Activated CD8-positive, alpha-beta T cell treated with anti-CD3 and anti-CD28 coated beads, Interleukin-2, amount 10 ng/mL, durations not matched to agents 7 days and 5 days (primary cell): Measurements from ENCODE around the gene SERTAD2. TPM values are rescaled to one million over a fixed set of nuclear protein-coding genes. Genes with fewer than 3 reads are reported as not detected.

Experiments used
- ATAC-seq: fragments of 150-1000 bp; cut with Tn5 transposase; one replicate; pipeline ENCODE4 v1.10.0; 2021; ENCODE audit warnings: moderate library complexity
- CTCF ChIA-PET: fragments of 350-600 bp; sonication (Branson Sonifier 250); formaldehyde crosslinking; loops from one replicate; lab custom pipeline; 2021; ENCODE audit warnings: antibody characterized with exemption; lab: Charles Lee
- POLR2A ChIA-PET: fragments of 350-600 bp; sonication (Branson Sonifier 250); formaldehyde crosslinking; loops from one replicate; lab custom pipeline; 2021; ENCODE audit warnings: antibody characterized with exemption; lab: Charles Lee
- DNase-seq: peaks from one replicate; pipeline ENCODE4 v3.0.0-alpha.2; 2020
- H3K27ac Mint-ChIP-seq: one replicate; pipeline ENCODE4 v1.8.0; 2021; ENCODE audit warnings: mild to moderate bottlenecking, mixed read lengths
- H3K27me3 Mint-ChIP-seq: one replicate; pipeline ENCODE4 v1.8.0; 2021; ENCODE audit warnings: low read depth, mixed read lengths
- H3K36me3 Mint-ChIP-seq: one replicate; pipeline ENCODE4 v1.8.0; 2021; ENCODE audit warnings: low read depth, mixed read lengths
- H3K4me1 Mint-ChIP-seq: one replicate; pipeline ENCODE4 v1.8.0; 2021; ENCODE audit warnings: low read depth, mixed read lengths
- H3K4me3 Mint-ChIP-seq: one replicate; pipeline ENCODE4 v1.8.0; 2021; ENCODE audit warnings: mild to moderate bottlenecking, mixed read lengths
- H3K9me3 Mint-ChIP-seq: one replicate; pipeline ENCODE4 v1.8.0; 2022; ENCODE audit warnings: mixed read lengths; ENCODE audit not compliant: insufficient read depth
- total RNA-seq, 2 experiments: library from RNA; stranded (reverse); gene quantifications; one replicate each; pipeline ENCODE4 v1.2.3, GENCODE V29; 2021

Gene SERTAD2
- total RNA-seq, 2 experiments from 2014 or later, result 21.4 to 21.8 TPM

DNA sequence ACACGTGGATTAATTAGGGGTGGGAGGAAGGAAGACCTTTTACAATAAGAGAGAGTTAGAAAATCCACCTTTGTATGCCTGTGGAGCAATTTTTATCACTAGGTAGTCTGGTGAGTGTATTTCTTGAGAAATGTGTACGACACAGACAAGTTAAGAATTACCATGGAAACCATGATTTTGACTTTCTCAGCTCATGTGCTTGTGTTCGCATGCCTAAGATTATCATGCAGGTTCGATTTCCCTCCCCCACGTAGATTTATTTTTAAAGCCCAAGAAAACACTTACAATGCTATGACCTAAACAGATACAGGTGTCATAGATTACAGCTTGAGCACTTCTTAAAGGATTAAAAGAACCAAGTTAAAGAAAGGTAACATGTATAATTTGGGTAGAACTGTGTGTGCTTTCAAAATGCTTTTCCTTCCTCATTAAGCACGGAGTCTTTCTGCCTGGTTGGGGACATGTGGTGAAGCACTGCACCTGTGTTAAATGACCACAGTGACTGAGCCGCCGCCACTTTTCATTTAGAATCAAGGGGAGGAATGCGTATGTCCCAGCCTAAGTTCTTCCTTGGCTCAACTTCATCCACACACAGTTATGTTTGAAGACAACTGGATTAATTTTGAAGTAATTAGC is 16.6 kb downstream of the SERTAD2 start:
- ChIA-PET CTCF (interaction anchor here (0.7 to 3.1 kb wide), 10 partner anchors 9 to 307 kb away, joined by 3 to 25 read pairs (median 3); partner anchors contain the start of genes AFTPH and SERTAD2), POLR2A (interaction anchor here (0.6 to 2.4 kb wide), 5 partner anchors 8 to 183 kb away, joined by 3 to 9 read pairs (median 4); partner anchors contain the start of genes AFTPH and SERTAD2)
- peak; percentile 60 for ATAC-seq
- H3K27me3 Mint-ChIP-seq, result no peaks in the 10 kb centered on the region
- H3K27ac Mint-ChIP-seq, result peak overlapping the region; percentile 90
- H3K9me3 Mint-ChIP-seq, result no peaks in the 10 kb centered on the region
- peaks cover 66% of the 10 kb centered on the region for H3K4me1 Mint-ChIP-seq
- H3K4me3 Mint-ChIP-seq, result peak overlapping the region; percentile 41
- no peak for DNase-seq
- peaks cover 38% of the 10 kb centered on the region for H3K36me3 Mint-ChIP-seq

DNA sequence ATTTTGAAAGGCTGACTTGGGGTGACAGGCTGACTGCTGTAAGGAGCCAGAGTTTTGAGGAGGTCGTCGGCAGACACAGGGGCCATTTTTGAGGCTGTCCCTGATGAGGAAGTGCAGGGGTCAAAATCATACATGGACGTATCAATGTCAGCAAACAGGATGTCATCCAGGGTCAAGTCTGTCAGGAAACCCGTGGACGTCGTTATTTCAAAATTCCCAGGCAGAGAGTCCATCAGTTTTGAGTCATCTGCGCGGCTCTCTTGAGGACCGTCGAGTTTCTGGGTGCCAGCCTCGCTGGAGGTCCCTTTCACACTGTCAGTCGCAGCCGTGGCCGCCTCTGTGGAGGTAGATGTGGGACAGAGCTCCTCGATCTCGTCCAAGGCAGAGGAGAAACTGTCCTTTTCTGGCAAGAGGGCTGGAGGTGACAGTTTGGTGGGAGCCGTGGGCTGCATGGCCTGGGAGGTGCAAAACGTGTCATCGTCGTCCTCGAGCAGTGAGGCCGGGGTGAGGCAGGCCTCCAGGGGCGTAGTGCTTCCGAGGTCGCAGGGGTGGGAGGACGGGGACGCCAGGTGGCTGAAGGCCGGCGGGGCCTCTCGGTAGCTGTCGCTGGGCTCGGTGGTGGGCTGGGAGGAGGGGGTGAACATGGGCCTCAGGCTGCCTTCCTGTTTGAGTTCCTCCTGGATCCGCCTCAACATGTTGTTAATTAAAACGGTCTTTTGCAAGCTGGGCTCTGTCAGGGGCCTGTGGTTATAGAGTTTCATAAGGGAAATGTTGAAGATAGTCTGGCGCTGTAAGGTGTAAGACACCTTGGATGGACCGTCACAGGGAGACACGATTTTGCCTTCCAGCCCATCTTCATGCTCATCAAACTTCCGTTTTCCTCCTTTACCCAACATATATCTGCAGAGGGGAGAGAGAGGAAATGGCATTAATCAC is 17.5 kb downstream of the SERTAD2 start:
- Mint-ChIP-seq H3K27me3 (no peaks in the 10 kb centered on the region), H3K36me3 (peaks cover 37% of the 10 kb centered on the region), H3K9me3 (no peaks in the 10 kb centered on the region), H3K4me1 (peaks cover 57% of the 10 kb centered on the region), H3K4me3 (peak overlapping the region; percentile 41), H3K27ac (peak overlapping the region; percentile 90)
- CTCF ChIA-PET, result interaction anchor here (0.9 to 3.1 kb wide), 9 partner anchors 9 to 232 kb away, joined by 3 to 25 read pairs (median 3); partner anchors contain the start of genes AFTPH and SERTAD2
- peak; percentile 69 for ATAC-seq
- DNase-seq, result peak; percentile 49
- POLR2A ChIA-PET, result interaction anchor here (0.7 to 2.4 kb wide), 5 partner anchors 11 to 184 kb away, joined by 3 to 9 read pairs (median 3); partner anchors contain the start of genes AFTPH and SERTAD2

DNA sequence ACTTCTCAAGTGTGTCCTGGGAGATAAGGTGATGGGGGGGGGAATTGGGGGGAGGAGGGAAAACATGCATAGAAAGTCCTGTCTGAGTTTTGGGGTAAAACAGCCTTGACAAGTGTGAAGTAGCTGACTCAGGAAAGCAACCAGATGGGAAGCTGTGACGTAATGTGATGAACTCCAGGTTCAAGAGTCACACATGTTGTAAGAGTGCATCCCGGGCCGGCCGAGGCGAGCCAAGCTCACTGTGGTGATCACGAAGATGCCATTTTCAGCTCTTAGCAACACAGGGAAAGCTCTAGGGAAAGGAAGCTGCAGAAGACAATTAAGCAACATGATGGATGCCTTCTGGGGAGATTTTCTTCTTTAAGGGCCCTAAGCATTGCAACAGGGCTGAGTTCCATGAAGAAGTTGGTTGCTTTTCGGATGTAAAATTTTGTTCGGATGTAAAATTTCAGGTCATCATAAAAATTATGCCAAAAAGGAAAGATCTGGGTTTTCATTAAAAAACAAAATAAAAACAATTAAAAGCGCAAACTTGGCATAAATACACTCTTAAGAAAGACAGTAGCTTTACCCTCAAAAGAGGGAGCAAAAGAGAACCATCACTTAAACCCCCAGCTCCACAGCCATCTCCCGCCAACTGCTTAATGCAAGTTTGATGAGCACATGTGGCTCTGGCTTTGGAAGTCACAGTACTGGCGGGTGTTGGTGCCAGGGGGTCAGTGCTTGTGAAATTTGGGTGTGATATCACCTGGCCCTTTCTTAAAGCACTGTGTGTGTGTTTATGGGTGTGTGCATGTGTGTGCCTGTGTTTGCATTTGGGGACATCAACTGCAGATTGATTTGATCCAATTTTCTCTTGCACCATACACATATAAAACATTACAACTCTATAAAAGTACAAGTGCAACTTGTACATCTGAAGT is 19.1 kb downstream of the SERTAD2 start:
- H3K4me1 Mint-ChIP-seq, result peaks cover 40% of the 10 kb centered on the region
- ChIA-PET POLR2A (interaction anchor here (0.9 to 1.0 kb wide), 2 partner anchors 10 to 18 kb away, joined by 3 to 4 read pairs; no protein-coding TSS in a partner anchor), CTCF (interaction anchor here (0.6 to 1.5 kb wide), 3 partner anchors 12 to 62 kb away, joined by 3 to 6 read pairs (median 4); no protein-coding TSS in a partner anchor)
- no peaks in the 10 kb centered on the region for H3K9me3 Mint-ChIP-seq
- DNase-seq (no peak), ATAC-seq (no peak)
- H3K27me3 Mint-ChIP-seq, result no peaks in the 10 kb centered on the region
- peaks cover 42% of the 10 kb centered on the region for H3K36me3 Mint-ChIP-seq
- H3K4me3 Mint-ChIP-seq, result no peak overlapping the region
- H3K27ac Mint-ChIP-seq, result no peak overlapping the region

DNA sequence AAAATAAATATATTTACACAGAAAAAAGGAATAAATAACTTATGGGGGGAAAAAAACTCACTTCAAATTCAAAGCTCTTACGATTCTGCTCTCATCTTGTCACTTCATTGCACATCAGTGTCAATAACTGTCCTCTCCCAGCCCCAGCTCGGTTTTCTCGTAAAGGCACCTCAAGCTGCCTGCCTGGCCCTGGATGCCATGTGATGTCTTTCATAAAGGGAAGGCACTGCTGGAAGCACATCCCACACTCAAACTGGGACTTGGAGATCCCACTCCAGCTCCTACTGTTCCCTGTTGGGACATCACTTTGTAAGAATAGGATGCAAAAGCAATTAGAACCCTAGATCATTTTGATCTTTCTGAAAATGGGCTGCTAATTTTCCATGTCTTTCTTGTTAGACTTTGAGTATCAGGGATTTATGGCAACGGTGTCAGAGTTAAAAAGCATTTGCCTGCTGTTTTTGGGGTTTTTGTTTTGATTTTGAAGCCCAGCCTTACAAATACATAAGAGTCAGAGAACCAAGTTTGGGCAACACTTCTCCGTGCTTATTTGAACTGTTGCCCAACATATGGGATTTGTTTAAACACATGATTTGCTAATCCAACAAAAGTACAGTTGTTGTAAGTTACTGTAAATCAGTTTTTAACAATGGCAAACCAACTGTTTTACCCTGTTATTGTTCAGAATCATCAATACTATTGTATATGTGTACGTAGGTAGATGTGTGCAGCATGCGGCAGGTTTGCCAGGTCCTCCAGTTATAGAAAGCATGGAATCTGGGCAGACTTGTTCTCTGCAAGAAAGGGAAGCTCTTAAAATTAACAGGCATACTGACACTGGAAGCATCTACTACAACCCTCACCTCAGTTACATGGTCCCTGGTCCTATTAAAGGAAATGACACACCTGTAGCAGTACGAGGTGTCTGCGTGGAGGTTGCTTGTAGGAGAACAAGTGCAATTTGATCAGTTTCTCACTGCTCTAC is 20.6 kb downstream of the SERTAD2 start:
- Mint-ChIP-seq H3K27me3 (no peaks in the 10 kb centered on the region), H3K9me3 (no peaks in the 10 kb centered on the region), H3K27ac (no peak overlapping the region), H3K4me3 (no peak overlapping the region), H3K36me3 (peaks cover 43% of the 10 kb centered on the region), H3K4me1 (peaks cover 27% of the 10 kb centered on the region)
- DNase-seq (no peak), ATAC-seq (no peak)
- POLR2A ChIA-PET, result interaction anchor here (1.3 kb wide), 1 partner anchor 11 kb away, joined by 3 read pairs; no protein-coding TSS in a partner anchor
- CTCF ChIA-PET, result interaction anchor here (0.7 kb wide), 1 partner anchor 41 kb away, joined by 3 read pairs; no protein-coding TSS in a partner anchor

DNA sequence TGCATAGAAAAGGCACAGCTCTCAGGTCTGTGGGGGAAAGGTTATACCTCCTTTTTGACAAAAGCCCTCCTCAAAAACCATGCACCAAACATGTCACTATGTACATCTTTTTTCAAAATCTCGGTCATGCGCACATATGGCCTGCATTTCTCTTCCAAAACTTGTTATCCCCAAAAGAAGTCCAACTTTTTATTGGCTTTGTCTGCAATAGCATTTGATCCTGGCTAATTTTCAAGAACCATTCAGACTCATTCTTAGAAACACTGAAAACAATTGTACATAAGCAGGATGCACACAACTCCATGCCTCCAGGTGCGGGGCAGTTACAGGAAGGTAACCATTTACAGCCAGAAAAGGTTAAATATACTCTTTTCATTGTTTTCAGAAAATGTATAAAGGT is 21.9 kb downstream of the SERTAD2 start:
- H3K9me3 Mint-ChIP-seq, result no peaks in the 10 kb centered on the region
- H3K4me1 Mint-ChIP-seq, result peaks cover 14% of the 10 kb centered on the region
- ATAC-seq (no peak), DNase-seq (no peak)
- H3K4me3 Mint-ChIP-seq, result no peak overlapping the region
- no peaks in the 10 kb centered on the region for H3K27me3 Mint-ChIP-seq
- H3K36me3 Mint-ChIP-seq, result peaks cover 42% of the 10 kb centered on the region
- ChIA-PET CTCF (interaction anchor here (0.7 to 0.8 kb wide), 3 partner anchors 11 to 64 kb away, joined by 3 read pairs; no protein-coding TSS in a partner anchor), POLR2A (interaction anchor here (1.3 kb wide), 1 partner anchor 13 kb away, joined by 3 read pairs; no protein-coding TSS in a partner anchor)
- no peak overlapping the region for H3K27ac Mint-ChIP-seq

DNA sequence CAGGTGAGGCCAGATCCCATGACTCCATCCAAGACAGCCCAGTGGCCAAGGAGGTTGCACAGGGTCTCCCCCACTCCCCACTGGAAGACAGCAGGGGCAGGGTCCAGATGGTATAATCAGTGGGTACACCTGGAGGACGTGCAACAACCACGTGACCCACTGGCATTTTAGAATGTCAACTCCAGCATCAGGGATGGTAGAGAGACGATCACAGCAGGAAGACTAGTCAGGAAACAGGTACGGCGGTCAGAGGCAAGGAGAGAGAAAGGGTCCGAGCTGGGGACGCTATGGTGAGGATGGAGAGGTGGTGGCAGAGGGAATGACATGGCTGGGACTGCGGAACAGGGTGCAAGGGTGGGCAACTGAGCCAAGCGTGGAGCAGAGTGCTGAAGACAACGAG is 23.0 kb downstream of the SERTAD2 start:
- H3K27ac Mint-ChIP-seq, result no peak overlapping the region

DNA sequence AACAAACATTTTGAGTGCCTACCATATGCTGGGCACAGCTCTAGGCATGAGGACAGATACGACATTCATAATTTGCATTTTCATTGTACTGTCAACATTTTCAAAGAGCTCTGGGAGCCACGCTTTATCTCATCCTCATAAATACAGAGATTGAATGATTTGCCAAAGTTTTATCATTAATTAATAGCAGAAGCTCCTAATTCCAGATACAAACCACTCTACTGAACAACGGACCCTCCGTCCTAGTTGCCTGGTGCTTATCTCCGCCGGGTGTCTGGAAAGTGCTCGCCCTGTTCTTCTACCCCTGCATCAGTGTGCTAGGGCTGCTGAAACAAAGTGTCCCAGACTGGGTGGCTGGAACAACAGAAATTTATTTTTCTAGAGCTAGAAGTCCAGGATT is 23.8 kb downstream of the SERTAD2 start:
- ChIA-PET CTCF (interaction anchor here (1.0 to 1.9 kb wide), 2 partner anchors 11 to 243 kb away, joined by 4 to 6 read pairs; no protein-coding TSS in a partner anchor), POLR2A (no interaction called here)
- H3K27ac Mint-ChIP-seq, result no peak overlapping the region
- H3K27me3 Mint-ChIP-seq, result no peaks in the 10 kb centered on the region
- no peaks in the 10 kb centered on the region for H3K9me3 Mint-ChIP-seq
- H3K36me3 Mint-ChIP-seq, result peaks cover 28% of the 10 kb centered on the region
- H3K4me1 Mint-ChIP-seq, result peaks cover 5% of the 10 kb centered on the region
- no peak for DNase-seq
- no peak overlapping the region for H3K4me3 Mint-ChIP-seq
- ATAC-seq, result no peak

More for the DNA sequence above, 23.0 kb downstream of the SERTAD2 start:
- Mint-ChIP-seq H3K4me3 (no peak overlapping the region), H3K4me1 (peaks cover 9% of the 10 kb centered on the region), H3K9me3 (no peaks in the 10 kb centered on the region), H3K36me3 (peaks cover 32% of the 10 kb centered on the region), H3K27me3 (no peaks in the 10 kb centered on the region)
- POLR2A ChIA-PET, result no interaction called here
- ATAC-seq, result no peak
- CTCF ChIA-PET, result interaction anchor here (1.9 kb wide), 1 partner anchor 12 kb away, joined by 6 read pairs; no protein-coding TSS in a partner anchor
- no peak for DNase-seq

DNA sequence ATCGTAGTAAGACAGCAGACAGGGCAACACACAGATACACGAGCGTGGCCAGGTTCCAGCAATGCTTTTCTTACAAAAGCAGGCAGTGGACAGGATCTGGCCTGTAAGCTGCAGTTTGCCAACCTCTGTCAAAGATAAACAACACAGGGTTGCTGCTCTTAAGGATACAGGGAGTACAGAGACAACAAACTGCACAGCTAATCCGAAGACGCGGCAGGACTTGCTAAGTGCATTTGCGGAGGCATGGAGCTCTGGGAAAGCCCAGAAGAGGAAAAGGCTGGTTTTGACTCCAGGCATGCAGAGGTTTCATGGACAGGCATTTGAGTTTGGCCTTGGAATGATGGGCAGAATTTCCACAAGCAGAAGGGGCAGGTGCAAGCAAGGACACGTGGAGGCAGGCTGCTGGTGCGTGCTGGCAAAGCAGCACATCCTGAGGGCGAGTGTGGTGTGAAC is 24.4 kb downstream of the SERTAD2 start:
- Mint-ChIP-seq H3K4me1 (peaks cover 5% of the 10 kb centered on the region), H3K27me3 (no peaks in the 10 kb centered on the region), H3K27ac (no peak overlapping the region), H3K9me3 (no peaks in the 10 kb centered on the region), H3K36me3 (peaks cover 24% of the 10 kb centered on the region), H3K4me3 (no peak overlapping the region)
- CTCF ChIA-PET, result interaction anchor here (1.0 to 2.5 kb wide), 5 partner anchors 9 to 298 kb away, joined by 3 to 9 read pairs (median 5); no protein-coding TSS in a partner anchor
- POLR2A ChIA-PET, result no interaction called here
- DNase-seq (no peak), ATAC-seq (no peak)

DNA sequence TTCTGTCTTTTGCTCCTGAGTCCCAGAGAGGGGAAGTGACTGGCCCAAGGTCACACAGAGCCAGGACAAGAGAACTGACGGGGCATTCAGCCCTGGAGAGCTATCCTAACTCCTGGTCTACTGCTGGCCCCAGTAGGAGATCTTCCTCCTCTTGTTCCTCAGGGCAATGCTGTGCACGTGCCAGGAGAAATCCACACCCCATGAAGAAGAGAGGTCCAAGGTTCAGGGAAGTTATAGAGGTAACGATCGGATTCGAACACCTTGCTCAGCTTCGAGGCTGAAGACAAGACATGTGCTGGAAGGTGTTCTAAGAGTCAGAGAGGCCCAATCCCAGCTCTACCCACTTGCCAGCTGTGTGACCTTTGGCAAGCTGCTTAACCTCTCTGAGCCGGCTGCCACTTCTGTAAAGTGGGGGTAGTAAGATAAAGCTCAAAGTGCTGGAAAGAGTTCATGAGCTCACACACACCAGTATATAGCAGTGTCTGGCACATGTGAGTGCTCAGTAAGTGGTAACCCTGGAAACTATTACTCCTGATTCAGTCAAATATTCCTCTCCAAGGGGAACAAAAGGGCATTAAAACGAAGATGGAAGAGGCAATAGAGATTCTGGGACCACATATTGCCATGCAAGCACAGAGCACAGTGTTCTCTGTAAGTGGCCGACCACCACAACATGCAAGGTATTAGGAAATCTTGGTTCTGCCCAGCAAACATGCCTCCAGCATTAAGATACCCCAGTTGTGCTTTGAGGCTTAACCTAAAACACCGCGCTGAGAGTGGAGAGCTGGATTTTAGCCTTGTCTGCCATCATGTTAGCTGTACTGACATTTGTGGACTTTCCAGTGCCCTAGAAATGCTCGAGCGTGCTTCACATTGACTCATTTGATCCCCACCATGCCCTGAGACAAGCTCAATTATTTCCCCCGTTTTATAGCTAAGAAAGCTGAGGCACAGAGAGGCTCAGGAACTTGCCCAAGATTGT is 25.6 kb downstream of the SERTAD2 start:
- no peak for DNase-seq
- H3K36me3 Mint-ChIP-seq, result peaks cover 15% of the 10 kb centered on the region
- peaks cover 5% of the 10 kb centered on the region for H3K4me1 Mint-ChIP-seq
- H3K9me3 Mint-ChIP-seq, result no peaks in the 10 kb centered on the region
- no peak overlapping the region for H3K27ac Mint-ChIP-seq
- POLR2A ChIA-PET, result interaction anchor here (0.6 to 1.0 kb wide), 2 partner anchors 11 to 25 kb away, joined by 3 read pairs; partner anchors contain the start of gene SERTAD2
- H3K4me3 Mint-ChIP-seq, result no peak overlapping the region
- CTCF ChIA-PET, result interaction anchor here (1.3 to 2.5 kb wide), 5 partner anchors 10 to 297 kb away, joined by 3 to 9 read pairs (median 5); no protein-coding TSS in a partner anchor
- no peak for ATAC-seq
- H3K27me3 Mint-ChIP-seq, result no peaks in the 10 kb centered on the region
